Stimulated activated CD4-positive, alpha-beta T cell treated with anti-CD3 and anti-CD28 coated beads, TNF-alpha, amount 100 ng/mL, for 4 hours (primary cell): ENCODE measurements around the gene CASP3.
A peak's percentile ranks its signal among the peaks of the same experiment; 100 is the strongest.
"Not testable (repeated sequence)": the region's sequence is repeated elsewhere in the genome, so short reads cannot be mapped to it uniquely, and the experiment has no call there.

Source experiments
- DNase-seq, 3 experiments: peaks; one replicate each; pipeline ENCODE4 v3.0.0-alpha.2; 2020; ENCODE audit warnings: low read depth in 3 of 3

The CASP3 gene

GRCh38 chr4:184664445-184665210 is 15.4 kb upstream of the CASP3 start:
- no peak for DNase-seq

DNA sequence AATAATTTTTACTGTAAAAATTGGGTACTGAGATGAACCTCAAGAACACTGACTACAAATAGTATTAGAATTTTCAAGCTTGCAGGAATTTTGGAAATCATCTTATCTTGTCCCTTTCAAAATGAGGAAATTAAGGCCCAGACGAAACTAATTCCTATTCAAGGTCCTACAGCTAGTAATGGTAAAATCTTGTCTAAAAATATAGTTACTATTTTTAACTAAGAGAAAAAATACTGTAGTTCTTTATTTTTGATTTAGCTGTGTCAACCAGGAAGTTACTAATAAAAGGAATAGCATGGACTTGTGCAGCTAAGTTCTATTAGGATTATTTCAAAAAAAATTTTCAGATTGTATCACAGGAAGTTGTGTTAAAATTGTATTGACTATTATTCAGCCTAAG is 13.0 kb upstream of the CASP3 start:
- DNase-seq = no peak

GRCh38 chr4:184660978-184661377 is 11.7 kb upstream of the CASP3 start:
- no peak for DNase-seq

GRCh38 chr4:184657820-184658219 is 8.6 kb upstream of the CASP3 start:
- DNase-seq = not testable (repeated sequence)

DNA sequence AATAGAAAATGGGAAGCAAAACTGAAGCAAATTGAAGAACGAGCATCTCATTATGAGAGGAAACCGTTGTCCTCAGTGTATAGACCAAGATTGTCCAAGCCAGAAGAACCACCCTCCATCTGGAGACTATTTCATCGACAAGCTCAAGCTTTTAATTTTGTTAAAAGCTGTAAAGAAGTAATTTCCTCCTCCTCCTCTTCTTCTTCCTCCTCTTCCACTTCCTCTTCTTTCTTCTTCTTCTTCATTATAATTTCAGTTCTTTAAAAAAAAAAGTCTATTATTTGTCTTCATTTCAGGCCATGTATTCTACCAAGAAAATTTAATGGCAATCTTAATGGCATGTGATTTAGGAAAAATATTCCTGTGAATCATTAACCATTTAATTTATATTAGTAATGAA is 7.9 kb upstream of the CASP3 start:
- no peak for DNase-seq

DNA sequence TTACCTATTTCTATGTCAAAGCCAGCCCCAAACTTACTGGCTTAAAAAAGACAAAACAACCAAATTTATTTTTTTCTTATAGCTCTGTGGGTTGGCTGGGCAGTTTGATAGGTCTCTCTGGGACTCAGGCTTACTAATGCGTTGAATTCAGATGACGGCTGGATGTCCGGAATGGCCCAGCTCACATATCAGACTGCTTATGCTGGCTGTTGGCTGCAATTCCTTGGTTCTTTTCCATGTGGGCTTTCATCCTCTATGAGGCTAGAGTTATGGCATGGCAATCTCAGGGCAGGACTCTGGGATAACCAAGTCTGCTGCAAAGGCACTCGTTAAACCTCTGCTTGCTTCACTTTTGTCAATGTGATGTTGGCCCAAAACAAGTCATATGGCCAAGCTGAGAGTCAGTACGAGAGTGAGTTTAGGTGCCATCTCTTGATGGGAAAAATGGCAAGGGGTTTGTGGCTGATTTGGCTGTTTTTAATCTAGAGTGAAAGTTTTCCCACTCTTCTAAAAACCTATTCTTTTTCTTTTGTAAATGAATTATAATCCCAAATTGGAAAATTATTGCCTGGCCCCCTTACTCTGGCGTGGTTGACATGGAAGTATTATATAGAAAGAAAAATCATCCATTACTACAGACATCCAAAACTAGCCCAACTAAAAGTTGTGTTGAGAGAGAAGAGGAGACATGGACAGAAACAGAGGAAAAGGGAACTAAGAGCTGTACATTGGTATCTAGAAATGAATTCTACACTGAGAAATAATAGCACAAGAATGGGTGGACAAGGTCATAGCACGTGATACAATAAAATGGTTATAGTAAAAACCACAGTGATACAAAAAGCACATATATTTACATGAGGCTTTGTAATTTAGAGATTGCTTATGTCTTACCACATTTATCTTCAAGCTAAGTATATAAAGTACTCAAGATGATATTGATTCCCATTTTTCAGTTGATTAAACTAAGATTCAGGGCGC is 6.9 kb upstream of the CASP3 start:
- DNase-seq = no peak

DNA sequence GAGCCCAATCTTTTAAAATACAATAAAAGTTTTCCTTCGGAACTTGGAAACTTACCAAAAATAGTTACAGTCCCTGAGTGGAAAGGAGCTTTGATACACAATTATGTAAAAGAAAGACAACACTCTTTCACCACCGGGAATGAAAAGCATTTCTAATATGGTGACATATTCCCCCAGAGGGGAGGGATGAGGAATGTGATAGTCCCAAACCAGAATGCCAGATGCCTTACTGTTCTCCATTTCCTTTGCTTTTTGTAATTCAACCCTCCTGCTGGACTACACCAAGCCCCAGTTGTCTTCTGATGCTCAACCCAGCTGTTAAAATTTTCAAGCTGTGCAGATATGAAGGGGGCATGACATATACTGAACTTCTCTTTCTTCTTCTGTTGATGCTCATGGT is 4.4 kb upstream of the CASP3 start:
- no peak for DNase-seq

DNA sequence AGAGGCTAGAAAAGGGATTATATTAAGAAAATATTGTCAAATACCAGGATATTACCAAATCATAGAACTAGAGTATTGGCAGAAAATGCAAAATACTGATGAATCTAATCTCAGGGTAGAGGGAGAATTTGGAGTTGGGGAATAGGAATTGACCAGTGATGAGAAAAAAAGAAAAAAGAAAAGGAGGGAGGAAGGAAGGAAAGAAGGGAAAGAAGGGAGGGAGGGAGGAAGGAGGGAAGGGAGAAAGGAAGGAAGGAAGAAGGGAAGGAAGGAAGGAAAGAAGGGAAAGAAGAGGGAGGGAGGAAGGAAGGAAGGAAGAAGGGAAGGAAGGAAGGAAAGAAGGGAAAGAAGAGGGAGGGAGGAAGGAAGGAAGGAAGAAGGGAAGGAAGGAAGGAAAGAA is 3.4 kb upstream of the CASP3 start:
- not testable (repeated sequence) for DNase-seq

GRCh38 chr4:184651899-184652298 is 2.7 kb upstream of the CASP3 start:
- no peak for DNase-seq

DNA sequence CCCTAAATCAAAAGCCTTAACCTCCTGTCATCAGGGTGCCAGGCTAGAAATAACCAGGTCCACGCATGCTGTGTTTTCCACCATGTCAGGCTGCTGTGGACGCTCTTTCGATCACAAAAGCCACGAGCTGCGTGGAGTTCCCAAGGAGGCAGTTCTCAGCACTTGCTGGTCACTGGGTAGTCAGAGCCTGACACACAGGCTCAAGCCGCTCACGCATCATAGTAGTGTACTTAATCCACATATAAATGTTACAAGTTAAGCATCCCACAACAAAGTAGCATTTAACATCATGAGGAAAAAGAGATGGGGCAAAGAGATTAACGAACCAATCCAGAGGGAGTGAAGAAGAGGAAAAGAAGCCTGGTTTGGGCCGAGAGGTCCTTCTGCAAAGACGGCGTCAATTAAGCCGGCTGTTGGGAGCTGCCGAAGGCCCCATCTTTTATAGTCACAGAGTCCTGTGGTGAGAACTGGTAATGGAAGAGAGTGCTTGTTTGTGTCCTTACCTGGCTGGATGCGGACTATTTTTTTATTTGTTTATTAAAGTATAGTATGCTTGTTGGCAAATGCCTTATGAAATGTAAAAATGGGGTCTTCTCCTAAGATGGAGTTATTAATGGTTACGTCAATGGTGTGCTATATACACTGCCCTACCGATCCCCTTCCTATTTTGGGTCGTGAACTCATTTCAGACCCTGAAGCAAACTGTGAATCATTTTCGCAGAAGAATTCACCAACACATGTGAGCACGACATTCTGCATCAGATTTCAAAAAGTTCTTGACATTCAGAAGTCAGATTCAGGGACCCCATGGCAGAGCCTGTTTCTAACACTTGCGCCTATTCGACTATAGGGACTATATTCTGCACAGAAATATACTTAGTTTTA is 966 bp upstream of the CASP3 start:
- DNase-seq = no peak

- peak in 2 of 3 experiments; percentile 22 to 25 for DNase-seq
Observed at GRCh38 chr4:184648313-184649025, 778 bp downstream of the CASP3 start.

- DNase-seq = no peak
Observed at GRCh38 chr4:184648054-184648312, 1.3 kb downstream of the CASP3 start.

GRCh38 chr4:184647266-184648053 is 1.8 kb downstream of the CASP3 start:
- DNase-seq = no peak

DNA sequence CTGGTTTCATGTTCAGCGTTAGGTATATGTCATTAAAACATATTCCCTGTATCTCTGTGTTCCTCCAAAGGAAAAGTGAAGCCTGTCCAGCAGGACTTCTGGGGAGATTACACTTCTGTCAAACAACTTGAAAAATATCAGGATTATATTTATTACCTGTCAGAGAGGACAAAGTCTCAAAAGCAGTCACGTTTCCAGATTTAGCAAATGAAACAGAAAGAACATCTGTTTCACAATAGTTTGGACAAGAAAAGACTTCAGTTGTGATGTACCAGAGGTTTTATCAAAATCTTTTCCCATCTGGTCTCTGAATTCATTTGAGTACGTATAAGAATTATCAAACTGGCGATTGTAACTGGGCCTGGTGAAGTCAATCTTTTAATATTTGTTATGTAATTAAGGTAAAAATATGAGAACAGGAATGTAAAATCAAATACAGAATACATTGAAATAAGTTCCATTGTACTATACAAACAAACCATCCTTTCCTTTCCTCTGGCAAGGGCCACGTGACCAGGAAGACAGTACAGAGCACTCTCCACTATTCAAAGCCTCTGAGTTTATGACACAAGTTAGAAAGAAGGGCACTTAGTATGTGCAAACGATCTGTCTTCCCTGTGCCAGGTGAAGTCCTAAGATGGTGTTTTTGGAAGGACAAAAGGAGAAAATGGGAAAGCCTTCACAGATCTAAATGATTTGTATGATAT is 3.2 kb downstream of the CASP3 start:
- DNase-seq = no peak

GRCh38 chr4:184644553-184645307 is 4.5 kb downstream of the CASP3 start:
- DNase-seq = no peak

DNA sequence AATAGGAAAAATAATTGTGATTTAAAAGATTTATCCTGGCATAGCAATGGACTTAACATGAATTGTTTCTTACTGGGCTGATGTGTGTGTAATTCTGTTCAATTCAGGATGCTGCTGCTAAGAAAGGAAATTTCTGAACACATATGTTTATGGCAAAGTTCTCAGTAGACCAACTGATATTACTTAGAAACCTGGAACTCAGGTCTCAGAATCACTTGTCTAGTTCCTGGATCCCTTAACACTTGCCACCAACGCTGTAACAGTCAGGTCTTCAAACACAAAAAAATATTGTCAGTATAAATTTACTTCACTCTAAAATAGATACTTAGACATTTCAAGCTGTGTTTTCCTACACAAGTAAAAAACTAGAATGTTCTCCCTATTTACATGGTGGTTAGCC is 5.5 kb downstream of the CASP3 start:
- no peak for DNase-seq

GRCh38 chr4:184641451-184641850 is 7.8 kb downstream of the CASP3 start:
- DNase-seq = no peak

GRCh38 chr4:184641022-184641421 is 8.2 kb downstream of the CASP3 start:
- no peak for DNase-seq

GRCh38 chr4:184636897-184637296 is 12.3 kb downstream of the CASP3 start:
- no peak for DNase-seq
